AML-193 (cell line): ENCODE data around the gene S100A16.
"Not testable (repeated sequence)": the region's sequence is repeated elsewhere in the genome, so short reads cannot be mapped to it uniquely, and the experiment has no call there.

ENCODE experiments used
- DNase-seq, 2 experiments: peaks; one replicate each; lab custom pipeline; 2025; lab: John Stamatoyannopoulos, UW

Gene S100A16, protein sequence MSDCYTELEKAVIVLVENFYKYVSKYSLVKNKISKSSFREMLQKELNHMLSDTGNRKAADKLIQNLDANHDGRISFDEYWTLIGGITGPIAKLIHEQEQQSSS

GRCh38 chr1:153612755-153613331 lies at the start of gene S100A16:
Gene S100A16, minus strand, starts transcription at chr1:153613137. Its CDS starts 4,986 bp downstream, at chr1:153608151.
- DNase-seq = no peak

DNA sequence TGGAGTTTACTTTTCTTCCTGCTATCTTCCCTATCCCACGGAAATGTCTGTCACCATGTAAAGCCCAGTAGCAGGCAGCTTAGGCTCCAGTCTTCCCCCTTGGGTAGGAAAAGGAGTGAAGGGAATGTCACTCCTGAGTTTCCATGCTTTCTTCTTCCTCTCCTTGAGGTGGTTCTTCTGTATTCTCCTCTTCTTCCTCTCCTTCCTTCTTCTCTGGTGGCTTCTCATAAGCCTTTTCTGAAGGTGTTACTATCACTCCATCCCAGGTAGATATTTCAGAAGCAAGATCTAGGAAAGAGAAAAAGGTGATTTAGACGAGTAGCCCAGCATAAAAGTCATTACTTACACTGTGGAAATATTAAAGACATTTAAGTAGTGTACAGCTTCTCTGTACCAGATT lies 49.3 kb upstream of the S100A16 start:
- DNase-seq = no peak

GRCh38 chr1:153661111-153661708 lies 48.3 kb upstream of the S100A16 start:
- no peak for DNase-seq

- no peak for DNase-seq
These were observed 46.7 kb upstream of the S100A16 start for GRCh38 chr1:153659656-153660055.

GRCh38 chr1:153659175-153659534 lies 46.2 kb upstream of the S100A16 start:
- DNase-seq = no peak

GRCh38 chr1:153658400-153659174 lies 45.6 kb upstream of the S100A16 start, which contains the start of gene SNAPIN:
Gene SNAPIN, plus strand, starts transcription at chr1:153658703. Its CDS starts 41 bp downstream, at chr1:153658744.
- peak; percentile 78 to 85 for DNase-seq

DNA sequence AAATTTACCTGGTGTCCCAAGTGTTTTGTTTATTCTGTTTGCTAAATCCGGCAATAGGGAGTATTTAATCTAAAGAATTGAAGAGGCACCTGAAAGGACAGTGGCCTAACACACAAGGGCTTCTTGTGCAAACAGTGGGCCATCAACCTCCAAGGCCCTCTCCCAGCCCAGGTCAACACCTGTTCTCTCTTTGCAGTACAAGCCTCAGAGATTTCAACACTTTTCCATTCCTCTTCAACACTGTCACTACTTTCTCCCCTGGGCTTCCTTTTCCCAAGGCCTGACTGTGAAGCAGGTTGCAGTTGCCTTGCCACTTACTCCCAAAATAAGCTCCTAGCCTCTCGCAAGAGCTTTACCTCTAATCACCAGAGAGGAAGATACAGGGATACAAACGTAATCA lies 42.4 kb upstream of the S100A16 start:
- no peak for DNase-seq

- no peak for DNase-seq
These were observed 40.0 kb upstream of the S100A16 start for GRCh38 chr1:153652805-153653500.

- DNase-seq = no peak
These were observed 38.8 kb upstream of the S100A16 start for GRCh38 chr1:153651771-153652170.

DNA sequence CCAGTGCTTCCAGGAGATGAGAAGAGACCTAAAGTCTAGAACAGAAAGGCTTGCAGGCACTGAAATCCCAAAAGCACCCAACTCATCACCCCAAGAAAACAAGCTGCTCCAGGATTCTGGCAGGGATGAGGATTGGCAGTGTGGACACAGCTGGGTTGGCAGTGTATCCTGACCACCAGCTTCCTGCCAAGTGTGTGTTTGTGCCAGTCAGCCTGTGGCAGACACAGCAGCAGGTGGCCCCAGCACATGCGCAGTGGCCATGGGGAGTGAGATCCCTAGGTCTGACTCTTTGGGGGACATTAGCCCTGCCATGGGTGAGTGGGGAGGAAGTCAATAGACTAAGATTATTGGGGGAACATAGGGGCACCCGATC lies 36.9 kb upstream of the S100A16 start:
- DNase-seq = no peak

- DNase-seq = no peak
These were observed 36.4 kb upstream of the S100A16 start for GRCh38 chr1:153649137-153649862.

GRCh38 chr1:153648000-153648643 lies 35.2 kb upstream of the S100A16 start:
- no peak for DNase-seq

DNA sequence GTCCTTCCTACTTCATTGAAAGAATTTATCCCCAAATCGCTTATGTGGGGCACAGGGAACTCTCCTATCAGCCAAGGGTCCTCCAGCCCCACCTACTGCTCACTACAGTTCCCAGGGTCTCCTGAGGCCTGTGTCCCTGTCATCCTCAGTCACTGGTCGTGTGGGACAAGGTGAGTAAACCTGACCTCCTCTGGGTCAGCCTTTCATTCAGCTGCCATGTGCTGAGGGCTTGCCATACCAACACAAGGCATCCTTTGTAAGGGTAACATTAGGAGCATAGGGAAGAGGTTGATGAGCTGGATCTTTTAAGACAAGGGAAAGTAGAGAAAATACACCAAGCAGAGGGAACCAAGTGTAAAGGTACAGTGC lies 34.4 kb upstream of the S100A16 start:
- DNase-seq = no peak

DNA sequence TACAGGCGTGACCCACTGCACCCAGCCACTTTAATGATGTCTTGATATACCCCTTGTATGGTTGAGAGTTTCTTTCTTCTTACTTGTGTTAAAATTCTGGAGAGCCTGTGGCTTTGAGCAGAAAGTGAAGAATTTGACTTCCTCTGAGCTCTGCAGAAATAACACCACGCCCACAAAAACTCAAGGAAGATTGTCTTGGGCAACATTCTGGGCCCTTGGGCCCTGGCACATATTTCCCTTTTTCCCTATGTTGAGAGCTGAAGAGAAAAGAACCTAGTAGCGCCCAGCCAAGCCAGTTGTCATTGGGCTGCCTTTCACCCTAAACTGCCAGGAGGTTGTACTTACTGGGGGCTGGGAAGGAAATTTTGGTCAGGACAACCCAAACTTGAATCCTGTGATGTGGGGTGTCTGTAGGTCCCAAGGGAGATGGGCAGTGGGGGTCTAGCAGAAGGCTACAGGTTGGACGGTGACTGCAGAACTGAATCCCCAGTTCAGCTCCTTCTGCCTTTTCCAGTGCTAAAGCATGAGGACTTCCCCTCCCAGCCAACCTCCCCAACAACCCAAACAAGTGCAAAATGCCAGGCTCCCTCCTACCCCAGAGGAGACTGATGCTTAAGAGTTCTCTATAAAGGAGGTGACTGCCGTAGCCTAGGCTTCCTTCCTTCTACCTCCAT lies 33.9 kb upstream of the S100A16 start:
- DNase-seq = peak; percentile 48 to 49

DNA sequence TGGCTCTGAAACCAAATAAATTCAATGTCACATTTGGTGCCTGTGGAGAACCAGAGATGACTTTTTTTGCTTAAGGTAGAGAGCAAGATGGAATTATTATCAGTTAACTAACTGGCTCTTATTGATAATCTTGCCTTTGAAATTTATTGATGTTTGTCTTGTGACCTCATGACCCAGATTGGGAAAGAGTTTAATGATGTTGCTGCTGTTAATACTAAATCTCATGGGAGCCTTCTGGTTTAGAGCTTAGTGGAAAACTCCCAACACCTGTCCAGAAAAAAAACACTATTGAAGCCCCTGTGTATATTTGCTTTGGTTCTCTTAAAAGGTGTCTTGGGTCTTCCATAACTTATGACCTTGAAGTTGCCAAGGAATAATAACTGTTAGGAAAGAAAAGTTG lies 30.9 kb upstream of the S100A16 start:
- DNase-seq = no peak

DNA sequence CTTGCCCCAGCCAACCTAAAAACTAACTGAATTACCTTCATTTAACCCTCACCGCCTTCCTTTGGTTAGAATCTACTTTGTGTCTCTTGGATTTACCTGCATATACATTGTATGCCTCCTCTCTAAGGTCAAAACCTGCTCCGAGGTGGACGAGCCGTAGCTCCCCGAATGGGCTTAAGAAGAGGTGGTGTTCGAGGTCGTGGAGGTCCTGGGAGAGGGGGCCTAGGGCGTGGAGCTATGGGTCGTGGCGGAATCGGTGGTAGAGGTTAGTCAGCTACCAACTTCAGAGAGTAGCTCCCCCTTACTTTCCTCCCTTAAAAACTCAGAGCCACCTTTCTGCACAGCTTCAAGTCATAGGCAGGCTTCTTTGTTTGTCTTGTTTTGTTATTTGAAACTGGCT lies 30.2 kb upstream of the S100A16 start:
- DNase-seq = no peak

- no peak for DNase-seq
These were observed 29.2 kb upstream of the S100A16 start for GRCh38 chr1:153642161-153642560.

- no peak for DNase-seq
These were observed 27.9 kb upstream of the S100A16 start for GRCh38 chr1:153640861-153641260.

DNA sequence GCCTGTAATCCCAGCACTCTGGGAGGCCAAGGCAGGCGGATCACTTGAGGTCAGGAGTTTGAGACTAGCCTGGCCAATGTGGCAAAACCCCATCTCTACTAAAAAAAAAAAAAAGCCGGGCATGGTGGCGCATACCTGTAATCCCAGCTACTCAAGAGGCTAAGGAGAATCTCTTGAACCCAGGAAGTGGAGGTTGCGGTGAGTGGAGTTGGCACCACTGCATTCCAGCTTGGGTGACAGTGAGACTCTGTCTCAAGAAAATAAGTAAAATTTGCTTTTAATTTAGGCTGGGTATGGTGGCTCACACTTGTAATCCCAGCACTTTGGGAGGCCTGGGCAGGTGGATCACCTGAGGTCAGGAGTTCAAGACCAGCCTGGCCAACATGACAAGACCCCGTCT lies 27.3 kb upstream of the S100A16 start:
- DNase-seq = not testable (repeated sequence)

DNA sequence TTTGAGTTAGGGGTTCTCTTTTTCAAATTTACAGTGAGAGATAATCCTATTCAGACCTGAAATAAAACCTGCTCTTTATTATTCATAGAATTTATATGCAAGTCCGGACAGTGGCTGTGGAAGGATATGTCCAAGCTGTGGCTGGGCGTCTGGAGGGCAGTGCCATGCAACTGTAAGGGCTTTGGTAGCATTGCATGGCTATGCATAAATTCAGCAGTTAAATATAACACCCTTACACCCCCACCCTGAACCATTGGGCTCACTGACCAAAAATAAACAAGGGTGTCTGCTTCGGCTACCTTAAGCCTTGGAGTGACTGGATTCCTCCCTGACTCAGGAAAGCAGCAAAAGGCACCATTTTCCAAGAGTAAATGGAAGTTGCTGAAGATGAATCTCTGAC lies 26.3 kb upstream of the S100A16 start:
- DNase-seq = no peak

- no peak for DNase-seq
These were observed 25.3 kb upstream of the S100A16 start for GRCh38 chr1:153638261-153638660.
